Breast epithelium (tissue), 3 donors: ENCODE results near the gene TM2D1.

Source experiments
- POLR2A ChIP-seq: fragments of 450-650 bp; IDR thresholded peaks from one replicate; pipeline ENCODE4 v1.6.1; 2016; ENCODE audit warnings: antibody characterized with exemption, mild to moderate bottlenecking, moderate library complexity
- TF ChIP-seq, protein P1 (sequence below), 3 donors: fragments of 450-650 bp; IDR thresholded peaks; one replicate each; pipeline ENCODE4 v1.5.1; 2016 to 2017; ENCODE audit warnings: antibody characterized with exemption in 3 of 3, mild to moderate bottlenecking in 3 of 3, moderate library complexity in 3 of 3

DNA sequence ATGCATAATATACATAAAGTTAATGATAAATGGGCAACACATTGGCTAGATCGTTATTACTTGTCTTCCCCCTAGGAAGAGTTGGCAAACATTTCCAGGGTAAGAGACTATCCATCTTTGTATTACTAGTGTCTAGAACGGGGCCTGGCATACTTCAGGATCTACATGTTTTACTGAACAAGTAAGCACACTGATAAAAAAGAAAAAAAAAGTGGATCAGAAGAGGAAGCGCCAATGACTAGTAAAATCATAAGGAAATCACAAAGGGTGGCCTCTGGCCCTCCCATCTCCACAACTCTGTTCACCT lies 482 bp downstream of the TM2D1 start:
- TF ChIP-seq, protein P1, sequence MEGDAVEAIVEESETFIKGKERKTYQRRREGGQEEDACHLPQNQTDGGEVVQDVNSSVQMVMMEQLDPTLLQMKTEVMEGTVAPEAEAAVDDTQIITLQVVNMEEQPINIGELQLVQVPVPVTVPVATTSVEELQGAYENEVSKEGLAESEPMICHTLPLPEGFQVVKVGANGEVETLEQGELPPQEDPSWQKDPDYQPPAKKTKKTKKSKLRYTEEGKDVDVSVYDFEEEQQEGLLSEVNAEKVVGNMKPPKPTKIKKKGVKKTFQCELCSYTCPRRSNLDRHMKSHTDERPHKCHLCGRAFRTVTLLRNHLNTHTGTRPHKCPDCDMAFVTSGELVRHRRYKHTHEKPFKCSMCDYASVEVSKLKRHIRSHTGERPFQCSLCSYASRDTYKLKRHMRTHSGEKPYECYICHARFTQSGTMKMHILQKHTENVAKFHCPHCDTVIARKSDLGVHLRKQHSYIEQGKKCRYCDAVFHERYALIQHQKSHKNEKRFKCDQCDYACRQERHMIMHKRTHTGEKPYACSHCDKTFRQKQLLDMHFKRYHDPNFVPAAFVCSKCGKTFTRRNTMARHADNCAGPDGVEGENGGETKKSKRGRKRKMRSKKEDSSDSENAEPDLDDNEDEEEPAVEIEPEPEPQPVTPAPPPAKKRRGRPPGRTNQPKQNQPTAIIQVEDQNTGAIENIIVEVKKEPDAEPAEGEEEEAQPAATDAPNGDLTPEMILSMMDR (IDR thresholded peaks at IDR 0.05), result no peak
- TF ChIP-seq POLR2A, result no peak
